Stimulated activated CD4-positive, alpha-beta T cell treated with anti-CD3 and anti-CD28 coated beads, TNF-alpha, amount 100 ng/mL, for 48 hours (primary cell): Measurements from ENCODE around the gene GRK5.
"Not testable (repeated sequence)": the region's sequence is repeated elsewhere in the genome, so short reads cannot be mapped to it uniquely, and the experiment has no call there.

Source experiments
- DNase-seq, 3 donors: peaks; one replicate each; pipeline ENCODE4 v3.0.0-alpha.2; 2020; ENCODE audit warnings: low read depth in 3 of 3

The GRK5 gene

DNA sequence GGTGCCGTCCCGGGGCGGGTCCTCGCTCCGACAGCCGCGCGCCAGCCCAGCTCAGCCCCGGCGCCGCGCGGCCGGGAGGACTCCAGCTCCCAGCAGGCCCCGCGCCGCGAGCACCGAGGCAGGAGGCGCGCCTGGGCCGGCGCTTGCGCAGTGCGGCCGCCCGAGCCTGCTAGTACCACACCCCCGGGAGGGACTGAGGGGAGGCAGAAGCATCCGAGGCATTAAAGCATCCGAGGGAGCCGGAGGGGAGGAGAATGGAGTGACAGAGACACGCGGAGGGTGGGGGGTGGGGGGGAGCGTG, at the start of gene GRK5:
TSS of gene GRK5 (plus strand) at position 206 of the 301 bp plus-strand sequence. CDS start 347 bp downstream, outside the sequence.
- peak; percentile 86 to 93 (median 88) for DNase-seq

- DNase-seq: no peak
These were observed 48.0 kb upstream of the GRK5 start for GRCh38 chr10:119159332-119159731.

GRCh38 chr10:119161680-119162451, 45.5 kb upstream of the GRK5 start:
- no peak for DNase-seq

DNA sequence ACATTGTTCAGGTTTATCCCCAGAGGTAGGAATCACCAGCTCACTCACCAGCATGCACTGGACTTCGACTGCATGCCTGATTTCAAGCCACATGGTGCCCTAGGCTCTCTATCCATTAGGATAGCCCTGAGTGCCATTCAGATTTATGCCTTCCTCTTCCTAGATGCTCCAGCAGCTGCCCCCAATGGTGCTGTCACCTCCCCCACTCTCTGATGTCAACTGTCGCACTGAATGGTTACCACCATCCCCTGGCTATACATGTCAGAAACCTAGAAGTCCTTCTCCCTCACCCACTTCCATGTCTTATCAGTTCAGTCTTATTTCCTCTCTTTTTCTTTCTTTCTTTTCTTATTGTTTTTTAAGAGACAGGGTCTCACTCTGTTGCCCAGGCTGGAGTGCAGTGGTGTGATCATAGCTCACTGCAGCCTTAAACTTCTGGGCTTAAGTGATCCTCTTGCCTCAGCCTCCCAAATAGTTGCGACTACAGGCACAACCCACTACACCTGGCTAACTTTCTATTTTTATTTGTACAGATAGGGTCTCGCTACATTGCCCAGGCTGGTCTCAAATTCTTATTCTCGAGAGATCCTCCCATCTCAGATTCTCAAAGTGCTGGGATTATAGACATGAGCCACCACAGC, 44.8 kb upstream of the GRK5 start:
- DNase-seq: no peak

DNA sequence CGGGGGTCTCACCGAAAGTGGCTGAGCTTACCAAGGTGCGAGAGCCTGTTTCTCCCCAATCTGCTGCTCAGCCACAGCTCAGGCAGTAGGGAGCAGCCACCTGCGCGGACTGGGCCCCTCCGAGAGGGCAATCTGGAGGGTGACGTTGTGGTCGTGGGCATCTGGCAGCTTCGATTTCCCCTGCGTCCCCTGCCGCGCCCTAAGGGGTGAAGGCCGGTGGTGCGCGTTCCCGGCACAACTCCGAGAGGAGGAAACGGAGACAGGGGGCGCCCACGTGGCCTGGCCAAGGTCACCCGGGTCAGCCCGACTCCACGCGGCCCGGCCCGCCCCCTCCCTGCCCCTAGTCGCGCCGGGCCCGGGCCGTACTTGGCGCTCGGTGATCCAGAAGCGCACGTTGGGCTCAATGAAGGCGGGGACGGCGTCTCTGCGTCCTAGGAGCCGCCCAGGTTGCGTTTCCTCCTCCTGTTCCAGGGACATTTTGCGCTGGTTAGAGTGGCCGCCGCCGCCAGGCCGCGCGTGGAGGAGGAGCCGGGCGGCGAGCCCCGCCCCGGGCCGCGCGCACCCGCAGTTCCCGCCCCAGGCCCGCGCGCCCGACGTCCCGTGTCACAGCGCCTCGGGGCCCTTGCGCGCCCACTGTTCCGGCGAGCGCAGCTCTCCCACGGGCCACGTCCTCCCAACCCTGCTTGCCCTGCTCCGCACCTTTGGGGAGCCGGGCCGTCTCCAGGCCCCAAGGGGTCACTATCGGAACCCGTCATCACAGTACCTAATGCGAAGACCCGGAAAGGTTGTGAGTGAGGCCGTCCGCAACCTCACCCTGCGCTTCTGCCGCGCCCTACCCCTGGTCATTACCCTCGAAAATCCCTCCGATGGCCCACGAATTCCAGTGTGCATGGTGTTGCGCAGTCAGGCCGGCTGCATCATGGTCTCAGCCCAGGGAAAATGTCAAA, 41.9 kb upstream of the GRK5 start, which contains the start of gene SFXN4:
TSS of gene SFXN4 (minus strand) at position 544 of the 947 bp plus-strand sequence. CDS start at position 477, 67 bp downstream.
- DNase-seq: peak; percentile 55 to 71 (median 61)

GRCh38 chr10:119166118-119166500, 41.3 kb upstream of the GRK5 start:
- DNase-seq: no peak

DNA sequence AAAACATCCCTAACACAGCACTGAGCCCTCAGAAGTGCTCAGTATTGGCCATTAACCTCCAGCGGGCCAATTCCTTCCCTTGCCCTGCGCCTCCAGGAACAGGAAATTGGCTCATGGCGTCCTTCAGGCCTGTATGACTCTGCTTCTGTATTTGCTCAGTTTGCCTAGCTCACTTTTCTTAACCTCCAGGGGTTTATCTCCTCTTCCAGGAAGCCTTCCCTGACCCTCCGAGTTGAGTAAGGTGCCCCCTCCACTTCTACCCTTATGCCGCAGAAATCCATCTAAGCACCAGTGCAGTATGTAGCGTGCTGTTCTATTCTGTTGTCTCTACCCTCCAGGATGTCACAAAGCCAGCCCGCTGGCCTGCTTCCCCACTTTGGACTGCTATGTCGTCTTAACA, 40.8 kb upstream of the GRK5 start:
- DNase-seq: no peak

DNA sequence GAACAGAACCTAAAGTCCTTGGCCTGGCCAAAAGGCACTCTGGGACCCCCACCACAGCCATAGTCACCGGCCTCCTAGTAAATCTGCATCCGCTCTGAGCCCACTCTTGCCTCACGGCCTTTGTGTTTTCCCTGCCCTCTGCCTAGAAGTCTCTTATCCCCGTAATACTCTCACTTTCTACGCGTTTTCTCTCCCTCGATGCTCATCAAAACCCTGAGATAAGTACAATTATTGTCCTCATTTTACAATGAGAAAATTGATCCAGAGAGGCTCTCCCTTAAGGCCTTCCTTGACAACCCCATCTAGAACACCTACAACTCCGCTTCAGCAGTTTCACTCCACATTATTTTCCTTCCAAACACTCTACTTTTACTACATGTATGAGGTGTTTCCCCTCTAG, 40.3 kb upstream of the GRK5 start:
- DNase-seq: no peak

GRCh38 chr10:119174109-119174508, 33.3 kb upstream of the GRK5 start:
- no peak for DNase-seq

GRCh38 chr10:119176166-119176565, 31.2 kb upstream of the GRK5 start:
- DNase-seq: no peak

DNA sequence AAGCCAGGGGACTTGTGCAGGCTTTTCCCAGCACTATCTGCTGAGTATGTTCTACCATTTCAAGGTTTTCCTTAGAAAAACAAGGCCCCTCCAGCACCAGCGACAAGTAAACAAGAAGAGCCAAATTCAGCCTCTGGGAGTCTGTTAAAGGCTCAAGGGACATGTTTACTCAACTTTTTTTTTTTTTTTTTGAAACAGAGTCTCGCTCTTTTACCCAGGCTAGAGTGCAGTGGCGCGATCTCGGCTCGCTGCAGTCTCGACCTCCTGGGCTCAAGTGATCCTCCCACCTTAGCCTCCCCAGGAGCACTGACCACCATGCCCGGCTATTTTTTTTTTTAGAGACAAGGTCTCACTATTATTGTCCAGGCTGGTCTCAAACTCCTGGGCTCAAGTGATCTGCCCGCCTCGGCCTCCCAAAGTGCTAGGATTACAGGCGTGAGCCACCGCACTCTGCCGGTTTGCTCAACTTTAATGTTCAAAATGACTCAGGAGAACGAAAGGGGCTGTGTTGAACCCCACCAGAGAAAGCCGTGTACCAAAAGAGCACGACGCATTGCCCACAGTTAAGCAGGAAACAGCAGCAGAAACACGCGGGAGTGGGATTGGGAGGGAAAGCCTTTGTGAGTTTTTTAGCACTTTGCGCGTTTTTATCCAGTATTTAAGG, 29.5 kb upstream of the GRK5 start:
- no peak for DNase-seq

GRCh38 chr10:119178372-119179119, 28.8 kb upstream of the GRK5 start, which contains the start of gene PRDX3:
TSS of gene PRDX3 (minus strand) at chr10:119178812. CDS start at chr10:119178790, 22 bp downstream.
- peak; percentile 86 to 97 (median 89) for DNase-seq

- DNase-seq: not testable (repeated sequence)
These were observed 26.4 kb upstream of the GRK5 start for GRCh38 chr10:119180850-119181400.

- DNase-seq: no peak
These were observed 23.5 kb upstream of the GRK5 start for GRCh38 chr10:119183664-119184412.

- no peak for DNase-seq
These were observed 17.5 kb upstream of the GRK5 start for GRCh38 chr10:119189811-119190282.

- DNase-seq: no peak
These were observed 17.0 kb upstream of the GRK5 start for GRCh38 chr10:119190353-119190752.

- DNase-seq: no peak
These were observed 16.2 kb upstream of the GRK5 start for GRCh38 chr10:119190954-119191785.

GRCh38 chr10:119191881-119192280, 15.5 kb upstream of the GRK5 start:
- DNase-seq: peak in 1 of 3 donors; percentile 20

GRCh38 chr10:119197921-119198320, 9.4 kb upstream of the GRK5 start:
- no peak for DNase-seq
